NCI-H82 treated with DMSO at 0.1 percent for 48 hours (cell line): ENCODE data around the gene KRTAP4-8.
"Not testable (repeated sequence)": the region's sequence is repeated elsewhere in the genome, so short reads cannot be mapped to it uniquely, and the experiment has no call there.

Source experiments
- DNase-seq: peaks from one replicate; lab custom pipeline; 2025; ENCODE audit not compliant: unreplicated experiment; lab: John Stamatoyannopoulos, UW

The KRTAP4-8 gene

GRCh38 chr17:41065829-41066624 is 31.9 kb downstream of the KRTAP4-8 start, which contains the start of gene KRTAP2-4:
Gene KRTAP2-4 (minus strand): TSS chr17:41065879. CDS start chr17:41065845, 34 bp downstream.
- no peak for DNase-seq

GRCh38 chr17:41065016-41065689 is 32.8 kb downstream of the KRTAP4-8 start:
- not testable (repeated sequence) for DNase-seq

GRCh38 chr17:41064301-41064700 is 33.6 kb downstream of the KRTAP4-8 start:
- DNase-seq = no peak

- DNase-seq = no peak
These were observed 34.5 kb downstream of the KRTAP4-8 start for GRCh38 chr17:41063449-41063848.

GRCh38 chr17:41061964-41062363 is 36.0 kb downstream of the KRTAP4-8 start:
- DNase-seq = no peak

GRCh38 chr17:41060052-41060604 is 37.8 kb downstream of the KRTAP4-8 start, which contains the start of gene KRTAP2-3:
Gene KRTAP2-3 (minus strand): TSS chr17:41060114. CDS start chr17:41060050, 64 bp downstream.
- DNase-seq = no peak

GRCh38 chr17:41059276-41060051 is 38.5 kb downstream of the KRTAP4-8 start:
- not testable (repeated sequence) for DNase-seq

GRCh38 chr17:41058741-41059140 is 39.2 kb downstream of the KRTAP4-8 start:
- no peak for DNase-seq

GRCh38 chr17:41057547-41057946 is 40.4 kb downstream of the KRTAP4-8 start:
- no peak for DNase-seq

GRCh38 chr17:41055130-41055529 is 42.8 kb downstream of the KRTAP4-8 start, which contains the start of gene KRTAP2-2:
Gene KRTAP2-2 (minus strand): TSS chr17:41055230. CDS start chr17:41055211, 19 bp downstream.
- not testable (repeated sequence) for DNase-seq

GRCh38 chr17:41054556-41054955 is 43.4 kb downstream of the KRTAP4-8 start:
- DNase-seq = not testable (repeated sequence)

- no peak for DNase-seq
These were observed 43.9 kb downstream of the KRTAP4-8 start for GRCh38 chr17:41054025-41054424.

- DNase-seq = no peak
These were observed 45.4 kb downstream of the KRTAP4-8 start for GRCh38 chr17:41052566-41052965.

- no peak for DNase-seq
These were observed 48.8 kb downstream of the KRTAP4-8 start for GRCh38 chr17:41049110-41049509.

- DNase-seq = no peak
These were observed 49.5 kb downstream of the KRTAP4-8 start for GRCh38 chr17:41048441-41048840.
